Posterior vena cava (tissue), 2 donors: ENCODE measurements around the gene LCN1. TPM values are rescaled to one million over a fixed set of nuclear protein-coding genes. Genes with fewer than 3 reads are reported as not detected.
A peak's percentile ranks its signal among the peaks of the same experiment; 100 is the strongest.

Experiments
- DNase-seq: peaks from one replicate; pipeline ENCODE4 v3.0.0-alpha.2; 2020; ENCODE audit warnings: low spot score
- intact Hi-C, 2 donors: fragments of 100-400 bp; cut with DNase I; formaldehyde crosslinking; loops; one replicate each; pipeline versions ENCODE4 v1.14.1 to v1.14.2; 2022 to 2023
- long read RNA-seq, 2 donors: library from polyadenylated mRNA; unstranded; transcript quantifications; one replicate each; pipeline ENCODE4 v2.0.0, GENCODE V29; 2020 to 2021
- total RNA-seq, 2 donors: library from RNA; stranded (reverse); fragmentation: NEBNext Ultra II Directional; extraction: Animal tissue kit (Norgen Biotek cat#: 25700); gene quantifications; one replicate each; pipeline ENCODE4 v1.2.1, GENCODE V29; 2021
- donor health status: DM: yes; HTN: yes; CAD: no.
- donor health status: DM: yes; HTN: yes; CAD: no.

Gene LCN1
- total RNA-seq = 1 to 10 TPM in 1 of 2 donors, not detected in 1; 2.4 TPM
- long read RNA-seq, donor 1 = 0 reads
- long read RNA-seq, donor 2 = 0 reads

GRCh38 chr9:135520916-135521607 is at the start of gene LCN1:
TSS of gene LCN1 (plus strand) at chr9:135521440. CDS start at chr9:135521498, 58 bp downstream.
- DNase-seq = peak; percentile 57
- intact Hi-C loops = no loop called here

- intact Hi-C loops = no loop called here
- DNase-seq = no peak
These were observed 49.2 kb upstream of the LCN1 start for GRCh38 chr9:135471791-135472640.

DNA sequence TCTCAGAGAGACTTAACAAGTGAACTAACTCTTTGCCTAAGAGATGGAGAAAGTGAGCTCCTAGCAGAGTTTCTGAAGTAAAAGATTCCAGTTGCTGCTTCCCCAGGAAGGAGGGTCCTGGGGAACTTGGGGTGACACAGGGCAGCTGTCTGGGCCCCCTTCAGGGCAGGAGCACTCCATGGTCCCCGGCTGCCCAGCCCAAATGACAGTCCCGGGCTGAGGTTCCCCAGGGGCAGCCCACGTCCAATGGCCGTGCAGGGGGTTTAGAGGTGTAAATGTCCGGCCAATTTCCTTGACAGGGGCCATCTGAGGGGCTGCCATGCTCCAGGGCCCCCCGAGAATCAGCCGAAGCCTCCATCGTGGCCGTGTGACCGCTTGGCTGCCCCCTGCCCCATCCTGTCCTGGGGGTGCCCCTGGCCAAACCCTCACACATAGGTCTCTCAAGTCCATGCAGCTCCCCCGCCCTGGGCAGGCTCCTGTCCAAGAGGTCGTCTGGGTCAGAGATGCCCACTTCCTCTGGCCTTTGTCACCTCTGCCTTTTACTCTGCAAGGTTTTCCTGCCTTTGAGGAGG is 47.2 kb upstream of the LCN1 start:
- DNase-seq = no peak
- intact Hi-C loops = no loop called here

- no peak for DNase-seq
- intact Hi-C loops = no loop called here
These were observed 46.3 kb upstream of the LCN1 start for GRCh38 chr9:135474915-135475314.

DNA sequence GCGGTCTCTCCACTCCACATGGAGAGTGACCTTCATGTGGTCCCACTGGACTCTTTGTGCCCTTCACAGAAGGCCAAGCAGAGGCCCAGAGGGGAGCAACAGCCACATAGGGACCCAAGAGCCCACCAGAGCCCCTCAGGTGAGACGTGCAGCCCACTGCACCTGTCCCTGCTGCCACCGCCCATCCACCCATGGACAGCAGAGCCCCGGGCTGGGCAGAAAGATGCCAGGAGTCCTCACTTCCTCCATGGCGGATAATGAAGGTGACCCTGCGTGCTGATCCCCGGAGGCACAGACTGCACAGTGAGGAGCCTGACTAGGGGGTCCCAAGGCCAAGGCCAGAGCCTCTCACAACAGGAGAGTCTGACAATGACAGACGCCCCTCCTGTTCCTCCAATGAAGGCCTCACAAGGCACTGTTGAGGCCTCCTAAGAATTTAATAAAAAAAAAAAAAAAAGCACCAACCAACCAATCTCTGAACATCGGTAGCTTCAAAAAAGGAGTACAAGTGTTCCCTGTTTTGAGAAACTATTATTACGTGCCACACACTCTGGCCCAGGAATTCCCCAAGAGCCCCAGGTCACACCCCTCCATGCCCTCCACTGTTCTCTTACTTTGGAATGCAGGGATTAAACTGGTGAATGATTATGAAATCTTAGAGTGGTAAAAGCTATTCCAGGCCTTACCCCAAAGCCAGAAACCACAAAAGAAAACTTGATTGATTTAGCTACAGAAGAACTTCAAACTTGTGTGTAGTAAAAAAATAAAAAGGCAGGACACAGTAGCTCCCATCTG is 44.5 kb upstream of the LCN1 start:
- intact Hi-C loops = no loop called here
- DNase-seq = no peak

DNA sequence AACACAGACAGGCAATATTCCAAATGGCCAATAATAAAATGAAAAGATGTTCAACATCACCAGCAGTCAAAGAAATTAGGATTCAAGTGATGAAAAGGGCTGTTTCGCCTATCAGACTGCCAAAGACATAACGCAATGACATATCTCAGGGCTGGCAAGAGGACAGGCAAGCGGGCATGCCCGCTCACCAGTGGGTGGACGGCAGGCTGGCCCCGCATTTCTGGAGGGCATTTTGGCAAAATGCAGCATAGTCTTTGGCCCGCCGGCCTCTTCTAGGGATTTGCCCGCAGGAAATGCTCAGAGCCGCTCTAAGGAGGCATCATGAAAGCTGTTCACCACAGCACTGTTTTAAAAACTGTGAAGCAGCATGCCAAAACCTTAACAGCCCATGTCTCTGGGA is 43.0 kb upstream of the LCN1 start:
- DNase-seq = no peak
- intact Hi-C loops = no loop called here

DNA sequence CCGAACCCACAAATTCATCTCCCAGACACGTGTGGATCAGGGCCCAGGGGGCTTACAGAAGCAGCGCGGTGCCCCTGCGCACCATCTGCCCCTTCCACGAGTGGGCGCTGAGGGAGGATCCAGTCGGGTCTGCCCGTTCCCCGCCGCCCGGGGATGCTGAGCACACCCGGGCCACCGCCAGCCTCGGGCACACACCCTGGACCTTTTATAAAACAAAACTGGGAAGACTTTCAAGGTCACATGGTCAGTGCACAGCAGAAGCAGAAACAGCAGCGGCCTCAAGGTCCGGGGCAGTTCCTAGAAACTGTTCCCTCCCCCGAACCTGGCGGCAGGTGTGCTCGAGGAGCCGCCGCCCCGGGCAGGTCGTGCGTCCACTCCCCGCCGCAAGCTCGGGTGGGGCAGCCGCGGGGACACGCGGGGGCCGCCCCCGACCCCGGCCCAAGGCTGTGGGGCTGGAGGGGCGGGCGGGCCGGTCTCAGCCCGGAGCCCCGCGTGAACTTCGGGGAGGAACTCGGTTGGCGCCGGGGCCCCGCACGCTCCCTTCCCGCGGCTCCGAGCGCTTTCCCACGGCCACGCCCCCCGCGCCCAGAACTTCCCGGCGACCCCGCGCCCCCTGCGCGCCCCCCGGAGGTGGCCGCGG is 42.3 kb upstream of the LCN1 start:
- intact Hi-C loops = no loop called here
- DNase-seq = no peak

DNA sequence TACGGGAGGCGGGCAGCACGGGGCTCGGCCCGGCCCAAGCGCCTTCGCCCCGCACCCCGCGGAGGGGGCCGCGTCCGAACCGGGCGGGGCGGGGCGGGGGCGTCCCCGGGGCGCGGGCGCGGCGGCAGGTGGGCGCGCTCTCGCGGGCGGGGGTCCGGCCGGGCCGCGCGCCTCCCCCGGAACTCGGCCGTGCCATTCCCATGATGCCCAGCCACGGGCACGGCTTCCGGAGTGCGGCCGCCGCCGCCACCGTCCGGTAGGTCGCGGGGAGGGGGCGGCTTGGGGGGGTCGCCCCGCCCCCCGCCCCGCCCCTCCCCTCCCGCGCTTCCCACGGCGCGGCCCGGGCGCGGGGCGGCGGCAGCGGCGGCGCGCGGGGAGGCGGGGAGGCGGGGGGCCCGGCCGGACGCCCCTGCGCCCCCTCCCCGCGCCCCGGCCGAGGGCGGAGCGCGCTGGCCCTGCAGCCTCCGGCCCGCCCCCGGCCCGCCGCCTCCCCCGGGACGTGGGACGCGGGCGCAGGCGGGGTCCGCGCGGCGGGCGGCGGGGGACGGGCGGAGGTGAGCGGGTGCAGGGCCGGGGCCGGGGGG is 41.7 kb upstream of the LCN1 start, which contains the start of gene PPP1R26:
PPP1R26 (plus strand) TSS at position 314 of the 584 bp plus-strand sequence. CDS start 4,729 bp downstream, outside the sequence.
- intact Hi-C loops = no loop called here
- DNase-seq = no peak

GRCh38 chr9:135480071-135480939 is 40.9 kb upstream of the LCN1 start:
- DNase-seq = no peak

GRCh38 chr9:135480940-135481310 is 40.3 kb upstream of the LCN1 start:
- intact Hi-C loops = no loop called here

More at GRCh38 chr9:135480071-135480939, 40.9 kb upstream of the LCN1 start:
- intact Hi-C loops = no loop called here

GRCh38 chr9:135482015-135482754 is 39.1 kb upstream of the LCN1 start:
- intact Hi-C loops = no loop called here
- DNase-seq = no peak

More at GRCh38 chr9:135480940-135481310, 40.3 kb upstream of the LCN1 start:
- no peak for DNase-seq

DNA sequence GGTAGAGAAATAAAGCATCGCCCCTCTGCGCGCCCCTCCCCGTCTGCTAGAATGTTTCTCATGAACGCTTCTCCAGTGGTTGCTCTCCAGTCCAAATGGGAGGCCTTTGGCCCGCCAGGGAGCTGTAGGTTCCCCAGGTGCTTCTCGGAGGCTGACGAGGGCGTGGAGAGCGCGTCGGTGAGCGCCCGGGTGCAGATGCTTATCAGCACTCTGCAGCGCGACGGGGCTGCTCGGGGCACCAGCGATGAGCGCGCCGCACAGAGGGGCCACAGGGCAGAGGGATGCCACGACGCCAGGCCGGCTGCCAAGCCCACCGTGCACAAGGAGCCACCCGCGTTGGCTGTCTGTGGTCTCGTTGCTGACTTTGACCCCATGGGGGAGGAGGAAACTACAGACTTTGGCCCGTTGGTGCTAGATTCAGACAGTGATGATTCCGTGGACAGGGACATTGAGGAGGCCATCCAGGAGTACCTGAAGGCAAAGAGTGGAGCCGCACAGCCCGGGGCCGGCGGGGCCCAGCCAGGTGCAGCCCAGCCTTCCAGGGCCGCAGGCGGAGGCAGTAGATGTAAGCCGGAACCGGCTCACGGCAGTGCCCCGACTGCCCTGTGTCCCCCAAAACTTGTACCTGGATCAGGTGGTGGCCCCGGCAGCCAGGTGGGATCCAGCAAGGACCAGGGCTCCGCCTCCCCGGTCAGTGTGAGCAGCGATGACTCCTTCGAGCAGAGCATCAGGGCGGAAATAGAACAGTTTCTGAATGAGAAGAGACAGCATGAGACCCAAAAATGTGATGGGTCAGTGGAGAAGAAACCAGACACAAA is 36.6 kb upstream of the LCN1 start:
- DNase-seq = no peak
- intact Hi-C loops = no loop called here

GRCh38 chr9:135485385-135485784 is 35.9 kb upstream of the LCN1 start:
- intact Hi-C loops = no loop called here
- no peak for DNase-seq

- intact Hi-C loops = no loop called here
- DNase-seq = no peak
These were observed 35.4 kb upstream of the LCN1 start for GRCh38 chr9:135485832-135486231.

DNA sequence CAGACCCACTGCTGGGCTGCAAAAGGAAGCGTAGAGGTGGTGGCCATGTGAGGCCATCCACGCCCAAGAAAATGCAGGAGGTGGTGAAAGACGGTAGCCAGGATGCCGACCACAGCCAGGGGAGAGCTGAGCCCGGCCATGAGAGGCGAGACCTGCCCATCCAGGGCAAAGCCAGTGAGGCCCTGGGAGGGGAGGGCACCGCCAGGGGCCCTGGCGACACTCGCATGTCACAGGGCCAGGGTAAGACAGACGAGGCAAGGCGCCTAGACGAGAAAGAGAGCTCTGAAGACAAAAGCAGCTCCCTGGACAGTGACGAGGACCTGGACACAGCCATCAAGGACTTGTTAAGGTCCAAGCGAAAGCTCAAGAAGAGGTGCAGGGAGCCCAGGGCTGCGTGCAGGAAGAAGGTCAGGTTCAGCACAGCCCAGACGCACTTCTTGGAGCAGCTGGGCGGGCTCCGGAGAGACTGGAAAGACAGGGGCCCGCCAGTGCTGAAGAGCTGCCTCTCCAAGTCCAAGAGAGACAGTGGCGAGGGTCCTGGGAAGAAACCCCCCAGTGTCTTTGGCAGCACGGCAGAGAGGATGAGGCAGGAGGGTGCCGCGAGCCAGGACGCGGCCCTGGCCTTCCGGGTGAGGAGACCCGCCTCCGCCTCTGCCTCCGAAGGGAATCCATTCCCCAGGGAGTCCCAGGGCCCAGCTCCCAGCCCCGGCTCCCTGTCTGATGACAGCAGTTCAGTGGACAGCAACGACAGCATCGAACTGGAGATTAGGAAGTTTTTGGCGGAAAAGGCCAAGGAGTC is 34.8 kb upstream of the LCN1 start:
- intact Hi-C loops = no loop called here
- no peak for DNase-seq
